Glomerular visceral epithelial cell (primary cell): ENCODE results near the gene FRMD4B.
"Not testable (repeated sequence)": the region's sequence is repeated elsewhere in the genome, so short reads cannot be mapped to it uniquely, and the experiment has no call there.

ENCODE experiments used
- DNase-seq: peaks from one replicate; pipeline ENCODE4 v3.0.0-alpha.2; 2016; ENCODE audit errors: extremely low spot score

The FRMD4B gene

GRCh38 chr3:69322512-69322911, 63.4 kb downstream of the FRMD4B start:
- not testable (repeated sequence) for DNase-seq

DNA sequence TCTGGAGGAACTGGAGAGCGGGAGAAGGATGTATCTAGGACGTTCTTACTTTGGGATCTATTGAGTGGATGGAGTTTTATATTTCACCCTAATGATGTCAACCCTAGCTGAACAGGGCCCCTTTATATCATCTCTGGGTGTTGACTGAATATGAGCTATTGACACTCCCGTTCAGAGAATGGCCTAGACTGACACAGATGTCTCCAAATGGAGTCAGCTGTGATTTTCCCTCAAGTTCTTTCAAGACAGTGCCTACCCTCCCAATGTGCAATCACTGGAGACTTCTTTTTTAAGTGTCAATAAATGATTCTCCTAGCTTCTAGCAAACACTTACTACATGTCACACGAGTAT, 63.8 kb downstream of the FRMD4B start:
- DNase-seq: no peak

- DNase-seq: no peak
These were observed 64.4 kb downstream of the FRMD4B start for GRCh38 chr3:69321301-69322157.

DNA sequence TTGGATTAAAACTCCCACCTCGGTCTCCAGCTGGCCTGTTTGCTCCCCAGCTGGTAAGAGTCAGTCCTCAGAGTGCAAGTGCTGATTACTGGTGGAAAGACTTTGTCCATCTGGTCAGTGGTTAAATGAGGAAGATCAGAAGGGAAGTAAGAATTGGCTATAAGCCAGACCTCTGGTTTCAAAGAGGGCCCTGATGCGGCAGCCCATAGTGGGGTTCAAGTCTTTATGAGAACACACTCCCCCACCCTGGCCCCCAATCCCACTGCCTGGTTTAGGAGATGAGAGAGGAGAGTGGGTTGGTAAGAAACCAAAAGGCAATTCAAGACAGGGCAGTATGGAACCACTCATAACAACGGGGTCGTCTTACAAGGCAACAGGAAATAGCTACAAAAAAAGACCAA, 65.0 kb downstream of the FRMD4B start:
- no peak for DNase-seq

DNA sequence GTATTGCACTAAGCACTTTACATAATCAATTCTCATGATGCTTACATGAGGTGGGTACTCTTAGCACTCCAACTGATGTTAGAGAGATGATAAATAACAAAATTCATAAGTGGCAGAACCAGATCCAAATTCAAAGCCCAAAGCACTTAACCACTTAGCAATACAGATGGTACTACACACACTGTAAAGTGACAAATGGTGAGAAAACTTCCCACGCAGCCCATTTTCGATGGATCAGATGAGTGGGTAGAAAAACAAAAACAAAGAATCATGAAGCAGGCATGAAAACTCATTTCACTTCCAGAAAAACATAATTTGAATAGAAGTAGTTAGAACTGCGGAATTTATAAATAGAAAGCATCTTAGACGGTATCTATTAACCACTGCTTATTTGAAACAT, 66.2 kb downstream of the FRMD4B start:
- DNase-seq: no peak

- no peak for DNase-seq
These were observed 67.5 kb downstream of the FRMD4B start for GRCh38 chr3:69318410-69318809.

DNA sequence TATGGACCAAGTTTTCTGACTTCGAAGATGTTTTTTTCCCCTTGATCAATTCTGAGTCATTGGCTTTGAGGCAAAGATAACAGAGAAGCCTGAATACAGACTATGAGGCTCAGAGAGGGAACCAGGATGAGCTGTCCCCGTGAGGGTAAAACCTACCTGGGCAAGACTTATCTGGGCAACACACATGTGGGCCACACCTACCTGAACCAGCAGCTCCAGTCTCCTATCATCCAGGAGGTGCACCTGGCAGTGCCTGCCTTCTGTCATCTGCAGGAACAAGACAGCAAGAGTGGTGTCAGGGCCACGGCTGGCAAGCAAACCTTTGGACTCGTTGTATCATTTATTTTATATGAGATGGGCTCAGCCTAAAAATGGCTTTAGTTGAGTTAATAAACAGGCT, 72.6 kb downstream of the FRMD4B start:
- no peak for DNase-seq

- DNase-seq: peak; percentile 31
These were observed 76.1 kb downstream of the FRMD4B start for GRCh38 chr3:69309814-69310213.

GRCh38 chr3:69306239-69307185, 79.4 kb downstream of the FRMD4B start:
- peak; percentile 64 for DNase-seq

DNA sequence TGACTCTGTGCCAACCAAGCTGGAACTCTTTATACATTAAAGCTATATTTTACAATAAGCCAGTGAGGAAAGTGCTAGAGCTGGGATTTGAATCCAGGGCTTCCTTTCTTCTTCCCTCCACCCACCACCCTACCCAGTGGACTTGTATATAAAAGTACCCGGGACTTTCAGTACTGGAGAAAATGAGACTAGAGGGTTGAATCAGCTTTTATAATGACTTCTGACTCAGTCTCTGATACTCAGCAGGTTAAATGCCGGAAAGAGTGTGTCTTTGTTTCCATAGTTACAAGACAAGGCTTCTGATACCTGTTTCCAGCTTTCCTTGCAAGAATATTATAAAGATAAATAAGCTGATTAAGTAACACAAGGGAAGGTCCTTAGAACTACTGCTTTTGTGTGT, 80.9 kb downstream of the FRMD4B start:
- DNase-seq: no peak

DNA sequence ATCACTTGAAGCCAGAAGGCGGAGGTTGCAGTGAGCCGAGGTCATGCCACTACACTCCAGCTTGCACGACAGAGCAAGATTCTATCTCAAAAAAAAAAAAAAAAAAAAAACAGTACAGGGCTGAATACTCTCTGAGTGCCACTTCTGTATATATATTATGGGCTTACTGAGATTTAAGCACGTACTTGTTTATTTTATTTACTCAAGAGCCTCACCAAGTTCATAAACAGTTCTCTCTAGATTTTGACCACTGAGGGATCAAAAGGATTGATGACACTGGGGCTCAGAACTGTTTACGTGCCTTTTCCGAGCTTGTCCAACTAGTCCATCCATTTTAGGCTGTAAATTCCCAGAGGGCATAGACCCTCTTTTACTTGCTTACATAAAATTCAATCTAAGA, 81.5 kb downstream of the FRMD4B start:
- no peak for DNase-seq

DNA sequence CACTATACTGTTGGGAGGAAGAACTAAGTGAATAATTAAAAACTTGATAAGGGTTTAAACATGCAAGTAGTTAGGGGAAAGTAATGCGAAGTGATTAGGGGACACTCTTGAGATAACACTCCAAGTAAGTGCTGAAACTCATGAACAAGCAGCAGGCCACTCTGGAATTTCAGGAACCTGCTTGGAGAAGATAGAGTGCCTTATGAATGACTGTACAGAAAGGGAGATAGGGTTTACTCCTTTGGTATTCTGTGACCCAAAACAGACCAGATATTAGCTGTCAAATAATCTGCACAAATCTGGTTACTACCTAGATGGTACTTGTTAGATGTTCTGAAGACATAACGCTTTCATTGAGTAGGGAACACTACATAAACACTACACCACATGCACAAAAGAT, 85.6 kb downstream of the FRMD4B start:
- DNase-seq: no peak

- no peak for DNase-seq
These were observed 86.5 kb downstream of the FRMD4B start for GRCh38 chr3:69299344-69299743.

DNA sequence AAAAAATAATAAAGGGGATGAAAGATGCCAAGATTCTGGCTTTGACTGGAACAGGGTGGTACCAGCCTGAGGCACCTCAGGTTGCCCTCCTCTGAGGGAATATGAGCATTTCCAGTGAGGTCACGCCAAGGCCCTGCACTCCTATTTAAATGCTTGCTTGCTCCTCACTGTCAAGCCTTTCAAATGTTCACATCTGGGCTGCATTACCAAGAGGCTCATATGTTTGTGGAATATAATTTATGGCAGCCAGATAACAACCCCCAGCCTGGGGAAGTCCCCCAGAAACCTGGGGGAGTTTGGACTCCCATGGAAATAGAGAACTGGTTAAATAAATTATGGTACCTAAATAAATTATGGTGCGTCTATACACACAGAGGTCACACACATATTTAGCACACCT, 88.4 kb downstream of the FRMD4B start:
- DNase-seq: no peak

- no peak for DNase-seq
These were observed 88.9 kb downstream of the FRMD4B start for GRCh38 chr3:69296995-69297394.

DNA sequence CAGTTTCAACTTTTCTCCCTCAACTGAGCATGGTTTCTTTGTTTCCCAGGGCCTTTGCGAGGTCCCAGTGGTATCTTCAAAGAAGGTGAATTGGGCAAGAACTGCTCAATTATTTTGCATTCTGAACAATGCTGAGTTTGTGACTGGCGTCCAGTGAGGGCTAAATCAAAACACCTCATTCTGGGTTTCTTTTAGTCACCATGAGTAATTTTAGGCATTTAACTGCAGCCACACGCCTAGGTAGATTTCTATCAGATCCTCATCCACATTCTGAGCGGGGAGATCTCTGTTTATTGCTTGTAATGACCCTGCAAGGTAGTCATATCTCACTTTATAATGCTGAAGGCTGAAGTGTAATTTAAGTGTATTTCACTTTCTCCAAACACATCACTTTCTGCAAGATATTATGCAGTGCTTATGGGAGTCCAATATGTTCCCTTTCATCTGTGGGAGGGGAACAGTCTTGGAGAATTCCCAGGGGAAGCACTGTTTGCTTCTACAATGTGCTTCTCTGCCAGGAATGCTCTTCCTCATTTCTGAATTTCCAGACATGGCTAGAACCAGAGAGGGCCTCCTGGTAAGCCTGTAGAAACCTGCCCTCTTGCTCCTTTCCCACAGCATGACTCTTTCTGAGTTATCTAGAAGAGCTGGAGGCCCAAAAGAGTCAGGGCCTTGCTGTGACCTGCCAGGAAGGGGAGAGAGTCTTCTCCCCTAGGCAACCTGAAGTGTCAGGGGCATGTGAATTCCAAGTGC, 91.7 kb downstream of the FRMD4B start:
- no peak for DNase-seq

DNA sequence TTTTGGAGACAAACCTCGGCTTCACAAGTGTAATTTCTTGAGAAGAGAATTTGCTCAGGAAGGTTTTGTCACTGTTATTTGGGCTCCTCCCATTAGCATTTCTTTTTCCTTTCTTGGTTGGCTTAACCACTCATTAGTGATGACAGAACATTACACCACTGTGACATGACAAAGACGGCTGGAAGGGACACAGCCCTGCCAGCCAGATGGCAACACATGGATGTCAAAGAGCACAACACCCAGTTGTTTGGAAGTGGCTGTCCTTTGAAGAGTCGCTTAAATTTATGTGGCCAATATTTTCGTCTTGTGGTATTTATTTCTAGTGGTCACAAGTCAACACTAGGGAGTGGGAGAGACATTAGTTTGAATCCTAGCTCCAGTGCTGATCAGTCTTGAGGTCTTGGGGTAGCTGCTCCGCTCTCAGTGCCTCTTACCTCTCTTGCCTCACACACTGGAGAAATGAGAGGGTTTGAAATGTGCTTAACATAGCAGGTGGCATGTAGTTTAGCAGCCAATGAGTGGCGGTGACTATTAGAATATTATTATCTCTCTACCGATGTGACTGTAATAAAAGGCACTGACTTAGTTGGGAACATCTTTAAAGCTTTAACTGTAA, 92.8 kb downstream of the FRMD4B start:
- no peak for DNase-seq

DNA sequence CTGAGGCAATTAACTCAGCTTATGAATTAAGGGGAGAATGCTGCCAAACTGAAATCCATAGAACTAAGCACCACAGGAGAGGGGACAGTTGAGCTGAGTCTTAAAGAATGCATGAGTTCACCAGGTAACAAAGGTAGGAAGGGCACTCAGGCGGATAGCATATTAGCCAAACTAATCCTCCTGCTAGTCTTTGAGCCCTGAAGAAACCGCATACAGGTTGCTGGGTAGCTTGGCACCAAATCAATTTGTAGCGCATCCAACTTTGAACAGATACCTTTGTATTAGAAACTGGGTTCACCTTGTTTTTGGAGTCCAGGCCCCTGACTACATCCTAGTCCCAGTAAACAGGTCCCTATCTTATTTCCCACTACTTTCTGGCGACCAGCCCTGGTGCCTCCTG, 93.7 kb downstream of the FRMD4B start:
- no peak for DNase-seq

GRCh38 chr3:69290430-69290829, 95.5 kb downstream of the FRMD4B start:
- no peak for DNase-seq

DNA sequence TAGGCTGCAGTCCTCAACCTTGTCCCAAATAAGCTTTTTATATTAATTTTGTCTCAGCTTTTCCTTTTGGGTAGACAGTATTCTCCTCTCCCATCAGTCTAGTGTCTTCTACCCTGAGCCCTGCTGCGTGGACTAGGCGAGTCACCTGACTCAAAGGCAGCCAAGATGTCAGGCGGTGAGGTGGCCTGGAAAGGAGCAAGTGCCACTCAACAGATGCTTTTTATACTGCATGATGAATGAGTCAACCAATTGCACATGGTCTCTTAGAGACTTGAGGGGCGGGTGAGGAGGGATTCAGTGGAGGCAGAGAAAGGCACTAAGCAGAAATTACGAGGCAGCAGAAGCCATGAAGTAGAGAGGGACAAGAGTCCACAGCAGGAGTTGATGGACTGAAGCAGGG, 95.9 kb downstream of the FRMD4B start:
- no peak for DNase-seq

DNA sequence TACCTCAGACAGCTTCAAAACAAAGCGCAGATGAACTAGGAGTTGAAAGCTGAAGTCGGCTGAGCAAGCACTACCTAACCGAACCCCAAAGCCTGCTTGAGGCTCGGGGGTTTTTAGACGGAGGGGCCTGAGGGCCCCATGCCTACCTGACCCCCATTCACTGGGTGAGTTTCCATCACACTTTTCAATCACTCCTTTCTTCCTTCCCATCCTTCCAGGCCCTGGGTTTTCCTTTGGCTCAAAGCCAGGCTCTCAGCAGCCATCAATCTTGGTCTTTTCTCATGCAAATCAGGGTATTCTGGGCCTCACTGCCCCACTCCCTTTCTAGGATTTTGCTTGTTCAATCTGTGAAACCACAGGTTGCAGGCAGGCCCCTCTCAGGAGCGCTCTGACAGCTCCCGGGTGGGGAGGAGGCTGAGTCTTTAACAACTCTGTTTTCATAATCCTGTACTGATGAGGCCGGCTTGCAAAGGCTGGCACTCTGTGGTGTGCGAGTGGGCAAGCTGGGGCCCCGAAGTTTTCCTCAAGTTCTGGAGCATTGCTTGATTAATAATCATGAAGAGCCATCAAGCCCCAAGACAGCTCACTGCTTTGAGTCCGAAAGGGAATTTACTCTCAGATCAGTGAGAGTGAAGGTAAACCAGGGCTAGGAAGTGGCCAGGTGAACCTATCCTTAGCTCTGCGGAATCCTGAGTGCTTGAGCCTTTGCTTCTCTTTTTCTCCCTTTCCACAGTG, 97.6 kb downstream of the FRMD4B start:
- no peak for DNase-seq
